ENCODE results near the gene FAHD1.
A peak's percentile ranks its signal among the peaks of the same experiment; 100 is the strongest.
"Not testable (repeated sequence)": the region's sequence is repeated elsewhere in the genome, so short reads cannot be mapped to it uniquely, and the experiment has no call there.

Gene FAHD1

GRCh38 chr16:1790261-1790610 lies 36.8 kb upstream of the FAHD1 start:
- DNase-seq = no peak

DNA sequence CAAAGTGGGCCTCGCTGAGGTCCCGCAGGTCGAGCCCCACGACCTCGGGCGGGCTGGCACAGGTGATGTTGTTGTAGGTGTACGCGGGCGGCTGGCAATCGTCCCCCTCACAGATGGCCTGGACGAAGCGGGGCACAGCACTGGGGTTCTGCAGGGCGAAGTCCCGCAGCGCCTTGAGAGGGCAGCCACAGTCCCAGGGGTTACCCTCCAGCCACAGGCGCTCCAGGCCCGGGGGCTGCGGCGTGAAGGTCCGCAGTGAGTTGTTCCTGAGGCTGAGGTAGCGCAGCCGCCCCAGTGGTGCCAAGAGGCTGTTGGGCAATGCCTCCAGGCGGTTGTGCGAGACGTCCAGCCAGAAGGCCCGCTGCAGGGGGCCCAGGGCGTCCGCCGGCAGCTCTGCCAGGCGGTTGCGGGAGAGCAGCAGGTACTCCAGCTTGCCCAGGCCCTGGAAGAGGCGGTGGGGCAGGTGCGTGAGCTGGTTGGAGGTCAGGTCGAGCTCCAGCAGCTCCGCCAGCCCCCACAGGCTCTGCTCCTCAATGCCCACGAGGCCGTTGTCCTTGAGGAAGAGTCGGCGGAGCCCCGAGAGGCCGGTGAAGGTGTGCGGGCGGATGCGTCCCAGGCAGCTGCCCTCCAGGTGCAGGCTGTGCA lies 36.3 kb upstream of the FAHD1 start:
- no peak for DNase-seq

- DNase-seq = no peak
Measured at GRCh38 chr16:1791256-1791942, 35.6 kb upstream of the FAHD1 start.

DNA sequence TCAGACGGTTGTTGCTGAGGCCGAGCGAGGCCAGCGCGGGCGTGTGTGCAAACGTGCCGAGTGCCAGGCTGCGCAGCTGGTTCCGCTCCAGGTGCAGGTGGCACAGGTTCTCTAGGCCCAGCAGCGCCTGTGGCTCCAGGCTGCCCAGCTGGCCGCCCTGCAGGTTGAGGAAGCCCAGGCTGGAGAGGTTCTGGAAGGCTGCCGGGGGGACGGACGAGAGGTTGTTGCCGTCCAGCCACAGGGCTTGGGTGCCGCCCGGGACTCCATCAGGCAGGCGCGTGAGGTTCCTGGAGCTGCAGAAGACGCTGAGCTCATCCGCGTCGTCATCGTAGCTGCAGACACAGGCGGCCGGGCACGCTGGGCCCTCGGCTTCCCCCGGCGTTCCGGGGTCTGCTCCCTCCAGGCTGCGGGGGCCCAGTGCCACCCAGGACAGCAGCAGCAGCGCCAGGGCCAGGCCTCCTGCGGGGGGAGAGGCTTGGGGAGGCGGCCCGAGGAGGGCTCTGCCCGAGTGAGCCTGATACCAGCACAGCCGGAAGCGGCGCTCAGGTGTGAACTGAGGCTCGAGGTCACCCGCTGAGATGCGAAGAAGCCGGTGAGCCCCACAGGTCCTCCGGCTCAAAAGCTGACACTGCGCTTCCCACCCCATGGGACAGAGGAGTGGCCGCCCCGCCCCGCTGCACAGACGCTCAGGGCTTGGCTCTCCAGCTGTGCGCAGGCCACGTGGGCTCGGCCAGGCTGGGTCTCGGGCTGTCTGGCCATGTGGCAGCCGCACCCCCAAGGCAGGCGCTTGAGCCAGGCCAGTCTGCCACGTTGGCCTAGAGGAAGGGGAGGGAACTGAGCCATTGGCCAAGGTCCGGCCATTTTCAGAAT lies 34.8 kb upstream of the FAHD1 start:
- DNase-seq = no peak

DNA sequence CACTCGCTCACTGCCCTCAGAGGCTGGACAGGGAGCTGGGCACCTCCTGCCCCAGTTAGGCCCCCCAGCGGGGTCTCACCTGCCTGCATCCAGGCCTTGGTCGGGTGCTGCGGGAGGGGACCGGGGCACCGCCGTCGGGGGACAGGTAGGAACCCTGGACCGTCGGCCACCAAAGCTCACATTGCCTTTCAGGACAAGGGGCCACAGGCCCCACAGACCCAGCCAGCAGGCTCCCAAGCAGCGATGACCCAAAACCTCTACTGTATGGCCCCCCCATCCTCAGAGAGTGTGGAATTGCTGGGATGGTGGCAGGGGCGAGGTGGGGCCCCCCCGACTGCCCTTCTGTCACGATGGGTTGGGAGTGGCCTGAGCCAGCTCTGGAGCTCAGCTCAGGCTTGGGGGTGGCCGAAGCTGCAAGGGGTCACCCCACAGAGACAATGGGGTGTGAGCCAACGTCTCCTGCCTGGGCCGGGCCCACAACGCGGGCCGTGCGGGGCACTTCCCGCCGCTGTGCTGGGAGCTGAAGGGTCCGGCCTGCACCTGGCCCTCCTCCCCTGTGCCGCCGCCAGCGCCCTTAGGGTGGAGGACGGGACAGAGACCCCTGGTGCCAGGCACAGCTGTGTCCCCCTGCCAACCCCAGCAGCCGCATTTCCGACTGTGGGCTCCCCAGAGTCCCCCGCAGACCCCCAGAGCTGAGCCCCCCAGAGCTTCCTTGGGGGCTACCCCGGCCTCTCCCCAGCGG lies 34.0 kb upstream of the FAHD1 start:
- no peak for DNase-seq

GRCh38 chr16:1793578-1794220 lies 33.3 kb upstream of the FAHD1 start, which contains the start of gene IGFALS:
TSS of gene IGFALS (minus strand) at chr16:1793705. CDS start at chr16:1793652, 53 bp downstream.
- no peak for DNase-seq

DNA sequence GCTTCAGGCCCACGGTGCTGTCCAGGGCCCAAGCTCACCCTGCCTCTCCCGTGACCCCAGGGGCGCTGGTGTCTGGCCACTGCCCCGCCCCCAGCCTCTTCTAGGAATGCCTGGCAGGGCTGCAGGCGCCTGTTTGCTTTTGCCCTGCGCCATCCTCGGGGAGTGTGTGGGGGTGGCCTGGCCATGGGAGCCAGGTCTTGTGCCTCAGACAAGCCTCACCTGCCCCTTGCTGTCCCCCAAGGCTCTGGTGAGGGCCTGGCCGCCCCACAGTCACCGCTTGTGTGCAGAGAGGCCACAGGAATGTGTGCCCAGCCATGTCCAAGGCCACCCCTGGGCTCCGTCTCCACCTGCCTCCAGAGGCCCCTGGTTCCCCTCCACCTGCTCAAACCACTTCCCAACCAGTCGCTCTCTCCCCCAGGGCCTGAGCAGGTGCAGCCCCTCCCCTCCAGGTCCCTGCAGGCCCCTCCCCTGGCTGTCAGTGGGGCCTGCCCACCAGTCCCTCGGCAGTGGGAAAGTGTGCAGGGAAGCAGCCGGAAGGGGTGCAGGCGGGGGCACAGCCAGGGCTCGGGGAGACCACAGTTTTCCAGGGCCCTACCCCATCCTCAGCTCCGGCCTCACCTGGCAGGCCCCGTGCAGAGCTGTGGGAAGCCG lies 32.7 kb upstream of the FAHD1 start:
- DNase-seq = peak in 1 of 2 experiments; percentile 37

- no peak for DNase-seq
Measured at GRCh38 chr16:1794908-1795666, 31.9 kb upstream of the FAHD1 start.

DNA sequence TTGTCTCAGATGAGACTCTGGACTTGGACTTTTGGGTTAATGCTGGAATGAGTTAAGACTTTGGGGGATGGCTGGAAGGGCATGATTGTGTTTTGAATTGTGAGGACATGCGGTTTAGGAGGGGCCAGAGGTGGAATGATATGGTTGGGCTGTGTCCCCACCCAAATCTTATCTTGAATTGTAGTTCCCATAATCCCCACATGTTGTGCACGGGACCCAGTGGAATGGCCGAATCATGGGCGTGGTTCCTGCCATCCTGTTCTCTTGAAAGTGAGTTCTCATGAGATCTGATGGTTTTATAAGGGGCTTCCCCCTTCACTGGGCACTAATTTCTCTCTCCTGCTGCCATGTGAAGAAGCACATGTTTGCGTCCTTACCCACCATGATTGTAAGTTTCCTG lies 27.7 kb upstream of the FAHD1 start:
- not testable (repeated sequence) for DNase-seq

DNA sequence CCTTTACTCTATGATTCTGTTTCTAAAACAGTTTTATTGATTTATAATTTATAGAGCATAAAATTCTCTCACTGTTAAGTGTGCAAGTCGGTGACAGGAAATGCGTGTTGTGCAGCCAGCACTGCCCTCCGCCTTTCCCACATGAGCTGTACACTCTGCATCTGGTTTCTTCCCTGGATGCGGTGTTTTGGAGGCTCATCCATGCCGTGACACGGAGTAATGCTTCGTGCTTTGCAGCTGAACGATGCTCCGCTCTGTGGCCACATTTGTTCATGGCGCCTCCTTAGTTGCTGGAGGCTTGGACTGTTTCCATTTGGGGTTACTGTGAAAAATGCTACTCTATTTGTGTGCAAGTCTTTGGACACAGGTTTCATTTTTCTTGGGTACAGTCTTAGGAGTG lies 26.3 kb upstream of the FAHD1 start:
- DNase-seq = no peak

DNA sequence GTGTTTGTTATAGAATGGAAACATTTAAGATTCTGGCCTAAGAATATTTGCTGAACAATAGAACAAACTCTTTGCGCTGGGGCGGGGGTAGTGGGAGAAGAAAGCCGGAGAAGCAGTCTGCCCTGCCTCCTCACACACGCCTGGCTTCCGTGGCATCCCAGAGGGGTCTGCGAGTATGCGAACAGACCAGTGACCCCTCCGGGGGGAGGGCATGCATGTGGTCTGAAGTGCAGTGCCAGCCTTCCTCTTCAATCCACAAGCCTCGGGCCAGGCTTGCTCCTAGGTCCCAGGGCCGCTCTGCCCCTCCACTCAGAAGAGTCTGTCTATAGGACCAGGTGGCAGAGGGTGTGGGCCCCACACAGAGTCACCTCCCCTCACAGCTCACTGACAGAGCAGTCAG lies 19.4 kb upstream of the FAHD1 start:
- no peak for DNase-seq

GRCh38 chr16:1808691-1809090 lies 18.3 kb upstream of the FAHD1 start:
- DNase-seq = no peak

DNA sequence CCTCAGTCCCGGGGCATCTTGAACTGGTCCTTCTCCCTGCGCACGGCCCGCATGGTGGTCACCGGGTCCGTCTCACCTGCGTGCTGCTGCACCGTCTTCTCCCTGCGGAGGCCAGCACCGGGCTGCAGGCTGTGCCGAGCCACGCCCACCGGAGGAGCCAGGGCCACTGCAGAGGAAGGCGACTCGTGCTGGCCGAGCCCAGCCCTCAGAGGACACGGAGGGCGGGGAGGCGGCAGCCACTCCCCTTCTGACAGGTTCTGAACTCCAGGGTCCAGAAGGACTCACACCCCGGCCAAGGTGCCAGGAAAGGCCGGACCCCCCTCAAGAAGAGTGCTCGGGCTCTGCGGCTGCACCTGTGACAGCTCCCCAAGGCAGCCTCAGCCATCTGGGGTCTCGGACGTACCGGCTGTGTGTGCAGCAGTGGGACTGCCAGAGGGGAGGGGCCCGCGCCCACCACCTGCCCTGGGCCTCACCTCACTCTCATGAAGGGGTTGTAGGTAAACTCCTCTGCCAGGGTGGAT lies 17.7 kb upstream of the FAHD1 start:
- no peak for DNase-seq

GRCh38 chr16:1810106-1810505 lies 16.9 kb upstream of the FAHD1 start:
- DNase-seq = no peak

- no peak for DNase-seq
Measured at GRCh38 chr16:1810536-1810935, 16.5 kb upstream of the FAHD1 start.

DNA sequence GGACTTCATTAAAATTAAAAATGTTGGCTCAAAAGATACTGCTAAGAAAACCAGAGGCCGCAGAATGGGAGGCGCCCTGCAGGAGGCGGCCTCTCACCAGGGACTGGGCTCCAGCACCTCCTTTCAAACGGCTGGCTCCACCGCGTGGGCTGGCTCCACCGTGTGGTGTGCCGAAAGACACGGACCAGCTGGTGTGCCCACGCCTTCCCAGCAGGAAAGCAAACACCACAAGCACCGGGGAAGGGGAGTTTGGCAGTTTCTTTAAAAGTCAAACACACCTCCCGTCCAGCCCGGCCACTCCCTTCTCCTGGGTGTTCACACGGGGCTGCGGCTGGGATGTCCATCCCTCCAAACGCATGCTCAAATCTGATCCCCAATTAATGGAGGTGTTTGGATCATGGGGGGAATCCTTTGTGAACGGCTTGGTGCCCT lies 14.3 kb upstream of the FAHD1 start:
- peak; percentile 56 to 65 for DNase-seq

GRCh38 chr16:1815461-1815860 lies 11.5 kb upstream of the FAHD1 start:
- no peak for DNase-seq

DNA sequence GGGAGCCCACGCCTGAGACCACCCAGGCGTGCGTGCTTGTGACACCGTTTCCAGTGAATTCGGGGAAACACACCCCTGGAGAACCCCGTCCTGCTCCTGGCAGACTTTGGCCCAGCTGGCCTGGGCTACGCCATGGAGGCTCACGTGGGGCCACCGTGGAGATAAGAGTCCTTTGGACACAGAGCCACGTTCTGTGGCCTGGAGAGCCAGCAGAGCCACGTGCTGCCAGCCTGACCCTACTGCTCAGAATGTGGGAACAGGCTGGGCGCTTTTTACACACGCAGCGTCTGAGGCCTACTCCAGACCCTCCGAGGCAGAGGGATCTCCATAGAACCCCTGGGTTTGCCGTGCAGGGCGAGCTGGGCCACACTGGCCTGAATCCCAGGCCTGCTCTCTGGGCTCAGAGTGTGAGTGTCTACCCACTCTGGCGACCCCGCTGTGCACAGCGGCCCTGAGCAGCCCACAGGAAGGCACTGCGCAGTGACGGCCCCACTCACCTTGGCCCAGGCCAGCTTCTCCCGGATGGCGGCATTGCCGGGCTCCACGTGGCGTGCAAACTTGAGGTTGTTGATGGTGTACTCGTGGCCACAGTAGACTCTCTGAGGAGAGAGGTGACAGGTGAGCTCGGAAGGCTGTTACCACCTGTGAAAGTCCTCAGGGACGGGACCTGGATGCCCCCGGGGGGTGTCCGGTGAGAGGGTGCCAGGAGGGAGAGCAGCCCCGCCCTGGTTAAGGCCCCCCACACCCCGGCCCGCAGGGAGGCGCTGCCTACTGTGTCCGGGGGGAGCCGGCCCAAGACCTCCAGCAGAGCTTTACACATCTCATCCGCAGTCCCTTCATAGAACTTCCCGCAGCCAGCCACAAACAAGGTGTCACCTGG lies 10.4 kb upstream of the FAHD1 start:
- no peak for DNase-seq

DNA sequence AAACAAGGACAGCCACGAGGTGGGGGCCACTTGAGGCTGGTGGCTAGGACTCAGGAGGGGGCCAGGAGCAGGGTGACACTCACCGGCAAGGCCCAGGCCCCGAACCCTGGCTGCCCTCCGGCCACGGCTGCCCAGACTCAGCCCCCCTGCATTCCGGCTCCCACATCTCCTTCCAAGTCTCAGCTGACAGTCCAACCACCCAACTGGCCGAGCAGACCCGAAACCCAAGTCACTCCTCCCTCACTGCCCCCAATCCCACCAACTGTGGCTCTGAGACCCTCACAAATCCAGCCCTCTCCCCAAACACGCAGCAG lies 9.8 kb upstream of the FAHD1 start:
- DNase-seq = no peak

GRCh38 chr16:1817716-1818115 lies 9.3 kb upstream of the FAHD1 start:
- no peak for DNase-seq
